Esophagus muscularis mucosa (tissue), 4 donors: Measurements from ENCODE around the gene CCDC92B. TPM values are rescaled to one million over a fixed set of nuclear protein-coding genes. Genes with fewer than 3 reads are reported as not detected.

Experiments
- DNase-seq: peaks from one replicate; pipeline ENCODE4 v3.0.0-alpha.2; 2017; ENCODE audit errors: extremely low spot score
- H3K27ac ChIP-seq, 4 donors: fragments of 200-600 bp; sonication (generic); replicated peaks in 1 of 4; 1 replicate in 3 of 4; 2 replicates in 1 of 4; pipeline ENCODE4 v1.5.1; 2016 to 2019; ENCODE audit warnings: mild to moderate bottlenecking in 1 of 4
- H3K27me3 ChIP-seq, 4 donors: fragments of 200-600 bp; sonication (generic); one replicate each; pipeline versions ENCODE4 v1.5.1 to v1.6.0; 2016 to 2019
- H3K36me3 ChIP-seq, 4 donors: fragments of 200-600 bp; sonication (generic); one replicate each; pipeline ENCODE4 v1.5.1; 2016 to 2019
- H3K4me1 ChIP-seq, 4 donors: fragments of 200-600 bp; sonication (generic); one replicate each; pipeline ENCODE4 v1.5.1; 2016 to 2019
- H3K4me3 ChIP-seq, 4 donors: fragments of 200-600 bp; sonication (generic); 1 replicate in 2 of 4; 2 replicates in 2 of 4; pipeline ENCODE4 v1.5.1; 2016 to 2019; ENCODE audit warnings: mild to moderate bottlenecking in 4 of 4, moderate library complexity in 1 of 4
- H3K9me3 ChIP-seq, 4 donors: fragments of 200-600 bp; sonication (generic); 1 replicate in 3 of 4; 2 replicates in 1 of 4; pipeline ENCODE4 v1.5.1; 2016 to 2019
- CTCF ChIP-seq, 3 experiments: fragments of 200-600 bp in 2 of 3; fragments of 450-650 bp in 1 of 3; sonication (generic) in 2 of 3; IDR thresholded peaks; one replicate each; pipeline ENCODE4 v1.5.1; 2017 to 2019; ENCODE audit warnings: antibody characterized with exemption in 3 of 3, mild to moderate bottlenecking in 2 of 3, moderate library complexity in 1 of 3
- EP300 ChIP-seq: sonication (generic); formaldehyde crosslinking; IDR thresholded peaks from one replicate; pipeline ENCODE4 v1.6.1; 2017; ENCODE audit warnings: antibody characterized with exemption
- POLR2A ChIP-seq: fragments of 450-650 bp; IDR thresholded peaks from one replicate; pipeline ENCODE4 v1.6.1; 2017; ENCODE audit warnings: antibody characterized with exemption, moderate library complexity, mild to moderate bottlenecking, low read depth
- POLR2AphosphoS5 ChIP-seq, 2 donors: sonication (generic); formaldehyde crosslinking; IDR thresholded peaks; one replicate each; pipeline ENCODE4 v1.6.1; 2017; ENCODE audit warnings: antibody characterized with exemption in 2 of 2
- WGBS: methylation state at CpG from one replicate; pipeline ENCODE4 v1.1.5; 2018; 5-methylcytosine and 5-hydroxymethylcytosine counted together
- intact Hi-C: fragments of 100-400 bp; cut with DNase I; formaldehyde crosslinking; loops from one replicate; pipeline ENCODE4 v1.15.1; 2023
- total RNA-seq, 4 donors: library from RNA; depleted of rRNA; stranded (reverse); fragments of >200 nt; gene quantifications; one replicate each; pipeline versions ENCODE4 v1.1.0 to v1.2.1, GENCODE V29; 2016

The CCDC92B gene
- total RNA-seq, 4 donors from 2014 or later: 0.13 to 0.42 TPM; not detected in 2

- Histone ChIP-seq H3K9me3 (no peaks in the 10 kb centered on the region), H3K27ac (no peak overlapping the region), H3K36me3 (no peaks in the 10 kb centered on the region), H3K4me3 (peak overlapping the region in 2 of 4 donors; percentile 20 to 38), H3K27me3 (peaks cover 0 to 63% (median 0%) of the 10 kb centered on the region in 4 donors), H3K4me1 (no peaks in the 10 kb centered on the region)
- no peak for TF ChIP-seq EP300
- no peak for TF ChIP-seq POLR2AphosphoS5 (IDR thresholded peaks at IDR 0.05)
- no peak for TF ChIP-seq CTCF (IDR thresholded peaks at IDR 0.05)
- no peak for TF ChIP-seq POLR2A
- intact Hi-C loops: no loop called here
- no peak for DNase-seq
- WGBS: 76% methylated on average over 13 of the region's 15 CpGs
These were observed 47.8 kb upstream of the CCDC92B start for GRCh38 chr17:2797226-2797625.

- 68% methylated on average over 8 of the region's 39 CpGs for WGBS
- DNase-seq: no peak
- Histone ChIP-seq H3K4me1 (no peaks in the 10 kb centered on the region), H3K4me3 (peak within 1 kb of the TSS; percentile 8 to 38 (median 22)), H3K9me3 (no peaks in the 10 kb centered on the region), H3K27ac (no peak within 1 kb of the TSS), H3K36me3 (no peaks in the 10 kb centered on the region), H3K27me3 (peaks cover 0 to 68% (median 0%) of the 10 kb centered on the region in 4 donors)
- intact Hi-C loops: no loop called here
- no peak for TF ChIP-seq POLR2A
- no peak for TF ChIP-seq CTCF (IDR thresholded peaks at IDR 0.05)
- TF ChIP-seq EP300: no peak
- no peak for TF ChIP-seq POLR2AphosphoS5 (IDR thresholded peaks at IDR 0.05)
These were observed 47.0 kb upstream of the CCDC92B start, which contains the start of gene RAP1GAP2 for GRCh38 chr17:2796164-2797125. Gene RAP1GAP2, plus strand, starts transcription at chr17:2796438. Its CDS starts 90 bp downstream, at chr17:2796528.

- Histone ChIP-seq H3K4me1 (no peaks in the 10 kb centered on the region), H3K9me3 (no peaks in the 10 kb centered on the region), H3K27me3 (peaks cover 0 to 73% (median 0%) of the 10 kb centered on the region in 4 donors), H3K4me3 (peak overlapping the region in 3 of 4 donors; percentile 8 to 38 (median 20)), H3K27ac (no peak overlapping the region), H3K36me3 (no peaks in the 10 kb centered on the region)
- no peak for TF ChIP-seq EP300
- no peak for TF ChIP-seq POLR2A
- no peak for TF ChIP-seq CTCF (IDR thresholded peaks at IDR 0.05)
- no peak for TF ChIP-seq POLR2AphosphoS5 (IDR thresholded peaks at IDR 0.05)
- no peak for DNase-seq
- intact Hi-C loops: no loop called here
- WGBS: 74% methylated on average over 21 of the region's 28 CpGs
These were observed 46.1 kb upstream of the CCDC92B start for GRCh38 chr17:2795441-2796163.

- no peak overlapping the region for H3K4me3 ChIP-seq
- H3K36me3 ChIP-seq: no peaks in the 10 kb centered on the region
- H3K27ac ChIP-seq: no peak overlapping the region
- no peaks in the 10 kb centered on the region for H3K9me3 ChIP-seq
- DNase-seq: no peak
- peaks cover 0 to 64% (median 0%) of the 10 kb centered on the region in 4 donors for H3K27me3 ChIP-seq
- H3K4me1 ChIP-seq: no peaks in the 10 kb centered on the region
- WGBS: 74% methylated on average over 4 of the region's 6 CpGs
- TF ChIP-seq POLR2AphosphoS5 (IDR thresholded peaks at IDR 0.05): no peak
- no peak for TF ChIP-seq POLR2A
- TF ChIP-seq CTCF (IDR thresholded peaks at IDR 0.05): no peak
- no peak for TF ChIP-seq EP300
- intact Hi-C loops: no loop called here
These were observed 44.8 kb upstream of the CCDC92B start for GRCh38 chr17:2794111-2794803.
